Measurements from ENCODE around the gene ROR1.
"Not testable (repeated sequence)": the region's sequence is repeated elsewhere in the genome, so short reads cannot be mapped to it uniquely, and the experiment has no call there.

Gene ROR1

DNA sequence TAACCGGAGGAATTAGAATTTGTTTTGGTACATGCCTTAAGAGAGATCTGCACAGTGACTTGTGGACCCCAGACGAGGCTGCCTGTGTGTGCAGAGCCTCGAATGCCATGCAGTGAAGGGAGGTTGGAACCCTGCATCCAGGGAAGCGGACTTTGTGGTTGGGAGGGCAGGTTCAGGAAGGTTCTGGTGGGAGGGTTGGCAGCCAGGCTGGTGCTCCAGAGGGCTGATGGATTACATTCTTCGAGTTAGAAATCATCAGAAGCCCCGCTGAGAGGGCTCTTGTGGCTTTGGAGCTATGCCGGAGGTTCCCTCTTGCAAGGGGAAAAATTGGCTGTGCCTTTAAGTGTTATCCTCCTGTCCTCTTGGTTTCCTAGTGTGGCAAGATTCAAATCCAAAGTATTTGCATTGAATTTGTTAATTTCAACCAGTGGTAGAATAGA is 21.1 kb downstream of the ROR1 start:
- DNase-seq: no peak

- no peak for DNase-seq
These were observed 21.6 kb downstream of the ROR1 start for GRCh38 chr1:63795455-63795854.

DNA sequence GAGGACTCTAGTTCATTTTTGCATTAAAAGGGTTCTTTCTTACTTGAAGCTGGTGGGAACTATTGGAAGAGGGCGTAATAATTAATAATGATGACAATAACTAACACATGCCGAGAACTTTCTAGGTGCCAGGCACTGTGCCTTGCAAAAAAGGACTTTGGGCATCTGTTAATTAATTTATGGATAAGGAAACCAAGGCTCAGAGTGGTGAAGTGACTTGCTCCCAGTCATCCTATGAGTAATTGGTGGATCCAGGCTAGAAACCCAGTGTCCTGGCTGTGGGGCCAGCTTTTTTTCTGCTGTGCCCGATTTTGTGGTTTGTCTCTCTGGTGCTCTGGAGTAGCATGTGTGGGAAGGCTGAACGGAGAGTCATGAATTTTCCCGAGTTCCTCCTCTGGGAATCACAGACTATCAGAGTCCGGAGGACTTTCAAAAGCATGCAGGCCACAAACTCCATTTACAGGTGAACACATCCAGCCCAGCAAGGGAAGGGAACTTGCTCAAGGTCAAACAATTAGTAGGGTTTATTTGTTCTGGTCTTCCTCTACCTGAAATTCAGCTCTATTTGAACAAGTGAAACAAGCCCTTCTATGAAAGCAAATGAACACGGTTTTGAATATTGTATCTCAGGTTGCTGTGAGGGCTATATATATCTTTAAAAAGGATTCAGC is 23.4 kb downstream of the ROR1 start:
- DNase-seq: no peak

- no peak for DNase-seq
These were observed 24.5 kb downstream of the ROR1 start for GRCh38 chr1:63798284-63798683.

DNA sequence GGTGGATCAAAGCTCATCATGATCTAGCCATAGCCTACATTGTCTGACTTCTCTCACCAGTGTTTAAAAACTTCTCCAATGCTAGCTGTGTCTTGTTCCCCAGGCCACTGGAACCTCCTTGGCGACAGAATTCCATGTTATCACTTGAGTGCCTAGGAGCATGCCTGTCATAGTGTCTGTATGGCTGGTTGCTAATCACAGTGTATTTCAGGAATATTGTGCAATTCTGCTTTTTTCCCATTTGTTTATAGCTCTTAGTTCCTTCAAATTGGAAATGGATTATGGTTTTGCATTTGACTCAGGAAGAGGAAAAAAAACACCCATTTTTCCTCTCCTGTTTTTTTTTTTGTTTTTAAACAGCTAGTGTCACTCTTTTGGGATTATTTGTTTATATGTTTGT is 25.5 kb downstream of the ROR1 start:
- DNase-seq: no peak

DNA sequence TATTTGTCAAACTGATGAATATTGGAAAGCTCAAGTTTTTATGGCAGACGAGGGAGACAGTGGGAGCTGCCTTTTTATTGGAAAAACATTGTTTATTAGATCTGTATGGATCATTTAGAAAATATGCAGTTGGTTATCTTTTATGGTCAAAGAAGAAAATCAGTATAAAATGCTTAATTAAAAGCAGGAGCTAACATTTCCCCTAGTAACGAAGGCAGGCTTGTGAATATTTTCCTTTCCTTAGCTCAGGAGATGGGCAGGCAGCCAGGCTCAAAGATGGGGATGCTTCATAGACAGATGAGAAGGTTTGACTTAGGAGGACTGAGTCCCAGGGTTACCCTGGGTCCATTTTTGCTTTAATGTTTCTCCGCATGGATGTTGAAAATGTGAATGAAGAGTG is 26.0 kb downstream of the ROR1 start:
- DNase-seq: no peak

DNA sequence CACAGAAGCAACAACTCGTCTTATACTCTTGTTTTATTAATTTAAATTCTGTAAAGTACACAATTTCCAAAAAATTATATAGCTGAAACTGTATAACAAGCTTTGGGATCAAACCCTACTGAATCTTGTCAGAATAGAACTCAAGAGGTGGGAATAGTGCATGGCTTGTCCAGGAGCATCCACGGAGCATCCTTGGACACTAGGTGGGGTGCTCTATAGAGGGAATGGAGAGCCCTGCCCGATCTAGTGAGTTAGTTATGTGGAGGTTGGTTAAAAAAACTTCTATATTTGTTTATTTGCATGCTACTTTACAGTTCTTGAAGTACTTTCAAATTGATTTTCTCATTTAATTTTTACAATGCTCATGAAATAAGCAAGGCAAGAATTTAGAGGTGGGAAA is 28.3 kb downstream of the ROR1 start:
- DNase-seq: no peak

DNA sequence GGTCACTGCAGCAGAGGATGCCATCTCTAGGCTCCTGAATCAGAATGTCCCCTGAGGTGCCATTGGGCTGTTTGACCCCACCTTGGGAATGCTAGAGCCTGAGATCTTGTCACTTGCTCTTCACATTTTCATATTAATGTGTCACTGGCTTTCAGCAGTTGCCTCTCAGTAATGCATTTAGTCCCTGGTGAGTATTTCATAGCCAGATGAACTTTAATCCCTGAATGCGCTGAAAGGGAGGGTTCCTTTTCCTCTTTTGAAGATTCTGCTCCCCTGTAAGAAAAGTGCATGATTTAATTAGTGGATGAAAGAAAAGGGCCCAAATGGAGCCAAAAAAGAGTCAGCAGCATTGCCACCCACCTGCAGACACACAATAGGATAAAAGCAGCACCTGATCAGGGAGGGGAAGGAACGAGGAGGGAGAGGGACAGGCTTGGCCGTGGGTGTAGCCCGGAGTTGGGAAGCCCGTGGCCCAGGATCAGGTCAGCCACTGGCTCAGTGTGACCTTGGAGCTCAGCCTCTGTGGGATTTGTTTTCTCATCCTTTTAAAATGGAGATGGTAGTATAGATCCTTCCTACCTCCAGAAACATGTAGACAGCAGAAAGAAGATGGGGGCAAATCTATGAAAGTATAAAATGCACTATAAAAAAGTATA is 31.1 kb downstream of the ROR1 start:
- DNase-seq: no peak

- no peak for DNase-seq
These were observed 33.2 kb downstream of the ROR1 start for GRCh38 chr1:63807046-63807445.

DNA sequence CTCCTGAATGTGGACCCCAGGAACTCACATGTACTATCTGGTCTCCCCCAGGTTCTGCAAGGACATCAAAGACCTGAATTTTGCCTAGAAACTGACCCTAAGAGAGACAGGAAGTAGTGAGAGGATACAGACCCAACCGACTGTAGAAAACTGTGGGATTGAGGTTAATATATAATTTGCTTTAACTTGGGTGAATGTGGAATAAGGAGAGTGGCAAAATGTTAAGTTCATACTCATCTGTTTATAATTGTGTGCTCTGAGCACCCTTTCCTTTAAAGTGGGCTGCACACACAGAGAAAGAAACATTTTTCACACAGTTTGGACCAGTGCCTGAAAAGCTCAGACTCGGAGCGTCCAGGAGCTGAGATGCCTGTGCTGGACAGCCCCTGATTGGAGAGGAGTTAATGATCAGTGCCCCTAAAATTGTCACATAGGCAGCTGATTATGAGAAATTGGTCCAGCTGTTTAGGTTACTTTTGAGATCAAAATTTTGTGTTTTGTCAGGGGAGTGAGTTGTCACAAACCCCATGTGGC is 37.2 kb downstream of the ROR1 start:
- DNase-seq: no peak

GRCh38 chr1:63812071-63812700 is 38.4 kb downstream of the ROR1 start:
- no peak for DNase-seq

DNA sequence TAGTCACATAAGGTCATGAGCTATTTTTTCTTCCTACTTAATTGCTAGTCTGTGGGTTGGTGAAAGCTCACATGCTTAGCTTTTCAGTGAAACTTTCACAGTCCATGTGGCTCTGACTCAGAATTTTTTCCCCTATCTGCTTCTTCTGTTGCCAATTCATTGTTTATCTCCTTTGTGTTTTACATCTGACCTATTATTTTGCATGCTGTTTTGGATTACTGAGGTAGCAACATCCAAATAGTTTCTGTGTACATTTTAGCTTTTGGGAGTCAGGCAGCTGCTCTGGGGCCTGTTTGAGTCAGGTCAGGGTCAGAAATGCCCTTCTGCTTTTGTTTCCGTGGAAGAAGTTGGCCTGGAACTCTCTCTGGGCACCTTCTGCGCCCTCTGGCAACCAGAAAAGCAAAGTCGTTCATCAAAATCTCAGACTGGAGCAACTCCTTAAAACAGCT is 40.0 kb downstream of the ROR1 start:
- DNase-seq: no peak

DNA sequence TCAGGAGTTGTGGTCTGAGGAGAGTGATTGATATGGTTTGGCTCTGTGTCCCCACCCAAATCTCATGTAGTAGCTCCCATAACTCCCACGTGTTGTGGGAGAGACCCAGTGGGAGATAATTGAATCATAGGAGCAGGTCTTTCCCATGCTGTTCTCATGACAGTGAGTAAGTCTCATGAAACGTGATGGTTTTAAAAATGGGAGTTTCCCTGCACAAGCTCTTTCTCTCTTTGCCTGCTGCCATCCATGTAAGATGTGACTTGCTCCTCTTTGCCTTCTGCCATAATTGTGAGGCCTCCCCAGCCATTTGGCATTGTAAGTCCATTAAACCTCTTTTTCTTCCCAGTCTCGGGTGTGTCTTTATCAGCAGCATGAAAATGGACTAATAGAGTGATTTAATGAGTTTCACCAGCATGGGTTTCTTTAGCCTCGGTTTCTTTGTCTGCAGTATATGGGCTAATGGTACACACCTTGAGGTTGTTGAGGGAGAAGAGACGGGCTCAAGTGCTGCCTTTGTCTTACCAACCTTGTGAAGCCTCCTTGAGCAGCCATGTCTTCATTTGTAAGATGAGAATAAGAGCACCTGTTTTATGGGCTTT is 42.5 kb downstream of the ROR1 start:
- DNase-seq: not testable (repeated sequence)

DNA sequence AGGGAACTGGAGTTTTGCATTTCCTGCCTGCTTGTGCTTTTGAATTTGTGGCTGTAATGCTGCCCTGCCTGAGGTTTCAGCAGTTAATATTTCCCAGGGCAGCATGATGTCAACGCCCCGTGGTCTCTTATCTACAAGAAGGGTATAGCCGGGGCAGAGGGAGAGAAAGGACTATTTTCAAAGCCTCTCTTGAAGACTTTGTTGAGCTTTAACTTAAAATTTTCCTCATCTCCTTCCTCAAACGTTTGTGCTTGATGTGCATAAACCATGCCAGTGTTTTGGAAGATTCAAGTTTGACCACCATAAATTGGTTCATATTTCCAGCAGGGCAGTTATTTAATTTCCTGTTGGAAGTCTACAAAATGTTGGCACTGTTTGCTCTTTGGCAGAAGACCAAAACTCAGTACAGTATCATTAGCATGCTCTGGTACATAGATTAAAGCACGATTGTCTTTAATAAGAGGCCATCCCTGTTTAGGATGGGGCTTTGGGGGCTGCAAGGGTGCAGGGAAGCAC is 43.4 kb downstream of the ROR1 start:
- DNase-seq: no peak

DNA sequence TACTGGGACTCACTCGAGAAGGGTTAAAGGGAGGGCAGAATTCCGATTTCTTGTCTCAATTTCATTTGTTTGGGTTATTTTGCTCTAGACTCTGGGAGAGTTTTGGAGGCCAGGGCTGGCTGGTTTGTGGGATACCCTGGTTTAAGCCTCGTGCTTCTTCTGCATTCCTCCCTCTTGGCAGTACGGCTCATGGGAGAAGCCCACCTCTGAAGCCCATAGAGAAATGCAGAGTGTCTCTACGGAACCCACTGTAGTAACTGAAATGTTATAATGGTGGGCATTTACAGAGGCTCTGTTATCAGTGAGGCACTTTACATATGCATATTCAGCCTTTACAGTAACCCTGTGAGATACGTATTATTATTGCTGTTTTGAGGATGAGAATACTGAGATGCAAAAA is 43.9 kb downstream of the ROR1 start:
- DNase-seq: no peak

DNA sequence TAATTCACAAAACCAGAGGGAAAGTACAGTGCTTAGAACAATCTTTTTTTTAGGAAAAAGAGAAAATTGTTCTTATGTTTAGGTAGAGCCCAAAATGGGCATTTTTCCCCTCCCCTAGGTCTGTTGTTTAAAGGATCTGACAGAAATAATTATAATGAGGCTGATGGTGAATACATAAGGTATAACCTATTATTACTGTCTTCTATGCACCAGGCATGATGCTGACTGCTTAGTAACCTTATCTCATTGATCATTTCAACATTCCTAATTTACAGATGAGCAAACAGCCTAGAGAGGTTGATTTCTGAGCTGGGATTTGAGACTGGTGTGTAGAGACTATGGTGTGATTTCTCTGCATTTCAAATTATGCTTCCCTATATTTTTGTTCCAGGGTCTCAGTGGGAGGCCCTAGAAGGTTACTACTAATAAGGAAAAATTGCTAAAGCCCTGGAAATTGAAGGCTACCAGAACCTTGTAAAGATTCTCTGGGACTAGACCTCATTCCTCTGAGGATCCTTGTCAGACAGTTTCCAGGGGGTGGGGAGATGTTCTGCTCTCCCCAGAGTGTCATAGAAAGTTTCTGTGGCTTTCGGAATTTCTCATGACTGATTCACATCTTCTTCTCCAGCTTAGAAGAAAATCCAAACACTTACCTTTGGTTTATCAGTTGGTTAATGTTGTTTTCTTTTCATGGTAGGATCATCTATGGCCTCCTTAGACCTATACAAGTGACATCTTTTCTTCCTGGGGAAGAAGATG is 44.9 kb downstream of the ROR1 start:
- no peak for DNase-seq

DNA sequence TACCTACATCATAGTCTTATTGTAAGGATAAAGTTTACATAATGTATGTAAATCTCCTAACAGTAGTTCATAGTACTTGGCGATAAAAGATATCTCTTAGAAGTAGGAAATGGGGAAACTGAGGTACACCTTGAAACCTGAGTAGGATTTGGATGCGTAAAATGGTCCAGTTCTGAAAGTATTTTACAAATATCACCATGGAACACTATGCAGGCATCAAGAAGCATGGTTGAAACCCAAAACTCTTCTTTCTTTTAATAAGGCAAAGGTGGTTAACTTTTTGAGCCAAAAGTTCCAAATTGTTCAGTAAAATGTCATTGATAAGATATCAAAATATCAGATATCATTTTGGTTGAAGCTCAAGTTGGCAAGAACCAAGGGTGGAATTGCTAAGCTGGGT is 46.0 kb downstream of the ROR1 start:
- DNase-seq: no peak

DNA sequence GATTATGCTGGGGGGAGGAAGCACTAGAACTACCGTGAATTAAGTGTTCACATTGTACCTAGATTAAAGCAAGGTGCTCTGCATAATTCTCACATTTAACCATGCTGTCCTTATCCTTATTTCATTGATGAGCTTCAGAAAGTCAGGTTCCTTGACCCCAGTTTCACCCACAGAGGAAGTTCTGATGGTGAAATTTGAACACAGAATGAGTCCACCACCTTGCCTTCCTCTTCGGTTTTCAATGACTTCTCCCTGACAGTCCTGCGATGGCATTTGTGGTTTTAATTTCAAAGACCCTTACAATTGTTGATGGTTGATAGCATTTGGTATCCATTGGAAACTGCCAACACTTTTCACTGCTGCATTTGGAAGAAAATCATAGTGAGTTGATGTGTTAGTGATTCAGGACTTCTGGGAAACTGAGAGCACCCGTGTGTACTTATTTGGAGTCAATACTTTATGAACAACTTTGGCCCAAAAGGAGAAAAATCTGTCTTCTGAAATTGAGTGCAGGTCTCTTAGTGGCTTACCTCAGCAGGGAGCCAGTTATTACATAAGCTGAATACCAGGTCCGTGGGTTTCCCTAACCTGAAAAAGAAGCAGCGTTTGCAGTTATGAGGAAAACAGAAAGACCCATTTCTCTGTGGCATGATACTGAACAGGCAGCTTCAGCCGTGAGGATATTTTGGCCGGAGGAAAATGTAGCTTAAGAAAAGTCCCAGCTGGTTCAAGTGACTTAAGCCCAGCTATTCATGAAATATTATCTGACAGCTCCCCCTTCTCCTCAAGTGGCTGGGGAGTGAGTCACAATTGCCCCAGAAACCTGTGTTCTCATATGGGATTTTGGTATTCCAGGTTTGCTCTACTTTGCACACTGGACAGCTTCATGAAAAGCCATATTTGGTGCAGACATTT is 47.5 kb downstream of the ROR1 start:
- DNase-seq: no peak

- DNase-seq: no peak
These were observed 48.7 kb downstream of the ROR1 start for GRCh38 chr1:63822540-63822939.

DNA sequence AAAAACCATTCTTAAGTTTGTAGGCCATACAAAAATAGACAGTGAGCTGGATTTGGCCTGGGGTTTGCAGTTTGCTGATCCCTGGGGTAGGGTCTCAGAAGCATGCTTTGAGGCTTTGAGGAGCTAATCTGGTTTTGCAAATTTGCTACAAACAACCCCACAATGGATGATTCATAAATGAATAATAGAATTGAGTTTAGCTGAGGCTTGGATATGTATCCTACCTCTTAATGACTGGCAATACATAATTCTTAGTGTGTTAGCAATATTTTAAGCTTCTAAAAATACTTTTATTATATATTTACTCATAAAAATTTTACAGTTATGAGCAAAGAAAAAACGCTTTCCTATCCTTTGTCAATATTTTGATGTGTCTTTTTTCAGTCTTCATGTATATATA is 50.6 kb downstream of the ROR1 start:
- DNase-seq: no peak

GRCh38 chr1:63825111-63825510 is 51.3 kb downstream of the ROR1 start:
- DNase-seq: no peak
